DOHH2 (cell line): ENCODE data around the gene COX10.

Experiments used
- EZH2phosphoT487 ChIP-seq: fragments of 200-600 bp; sonication (generic); IDR thresholded peaks from 2 replicates; pipeline ENCODE4 v1.6.1; 2017; ENCODE audit warnings: borderline replicate concordance, mild to moderate bottlenecking, antibody characterized with exemption, low read length, moderate library complexity, mixed read lengths
- TF ChIP-seq, protein P1 (sequence below): fragments of 200-600 bp; sonication (generic); IDR thresholded peaks from one replicate; pipeline ENCODE4 v1.5.1; 2014; ENCODE audit warnings: antibody characterized with exemption, mild to moderate bottlenecking, low read depth, low read length; ENCODE audit not compliant: poor library complexity, severe bottlenecking

DNA sequence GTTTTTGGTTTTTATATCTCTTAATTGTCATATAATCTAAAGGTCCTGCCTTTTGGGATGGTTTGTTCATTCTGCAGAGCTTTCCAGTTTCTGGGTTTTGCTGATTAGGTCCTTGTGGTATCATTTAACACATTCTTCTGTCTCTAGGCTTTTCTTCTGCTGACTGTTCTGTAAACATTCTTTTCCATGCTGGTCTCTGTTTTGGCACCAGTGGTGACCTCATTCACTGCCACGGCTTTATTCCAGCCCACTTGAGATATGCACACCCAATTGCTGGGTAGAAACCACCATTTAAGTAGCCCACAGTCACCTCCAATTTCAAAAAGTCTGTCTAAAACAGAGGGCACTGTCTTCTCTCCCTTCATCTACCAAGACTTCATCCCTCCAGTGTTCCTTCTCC, 31.1 kb upstream of the COX10 start:
- TF ChIP-seq, protein P1, sequence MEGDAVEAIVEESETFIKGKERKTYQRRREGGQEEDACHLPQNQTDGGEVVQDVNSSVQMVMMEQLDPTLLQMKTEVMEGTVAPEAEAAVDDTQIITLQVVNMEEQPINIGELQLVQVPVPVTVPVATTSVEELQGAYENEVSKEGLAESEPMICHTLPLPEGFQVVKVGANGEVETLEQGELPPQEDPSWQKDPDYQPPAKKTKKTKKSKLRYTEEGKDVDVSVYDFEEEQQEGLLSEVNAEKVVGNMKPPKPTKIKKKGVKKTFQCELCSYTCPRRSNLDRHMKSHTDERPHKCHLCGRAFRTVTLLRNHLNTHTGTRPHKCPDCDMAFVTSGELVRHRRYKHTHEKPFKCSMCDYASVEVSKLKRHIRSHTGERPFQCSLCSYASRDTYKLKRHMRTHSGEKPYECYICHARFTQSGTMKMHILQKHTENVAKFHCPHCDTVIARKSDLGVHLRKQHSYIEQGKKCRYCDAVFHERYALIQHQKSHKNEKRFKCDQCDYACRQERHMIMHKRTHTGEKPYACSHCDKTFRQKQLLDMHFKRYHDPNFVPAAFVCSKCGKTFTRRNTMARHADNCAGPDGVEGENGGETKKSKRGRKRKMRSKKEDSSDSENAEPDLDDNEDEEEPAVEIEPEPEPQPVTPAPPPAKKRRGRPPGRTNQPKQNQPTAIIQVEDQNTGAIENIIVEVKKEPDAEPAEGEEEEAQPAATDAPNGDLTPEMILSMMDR, result no peak
- TF ChIP-seq EZH2phosphoT487, result no peak
